Thyroid gland (tissue), 4 donors: ENCODE data around the gene PRSS27. TPM values are rescaled to one million over a fixed set of nuclear protein-coding genes. Genes with fewer than 3 reads are reported as not detected.
A peak's percentile ranks its signal among the peaks of the same experiment; 100 is the strongest.
"Not testable (repeated sequence)": the region's sequence is repeated elsewhere in the genome, so short reads cannot be mapped to it uniquely, and the experiment has no call there.

Experiments used
- DNase-seq, 2 donors: peaks; one replicate each; pipeline ENCODE4 v3.0.0-alpha.2; 2019
- H3K27ac ChIP-seq, 3 donors: fragments of 200-600 bp; sonication (generic); 1 replicate in 2 of 3; 2 replicates in 1 of 3; pipeline ENCODE4 v1.5.1; 2016 to 2019; ENCODE audit warnings: mild to moderate bottlenecking in 1 of 3, moderate library complexity in 1 of 3
- H3K27me3 ChIP-seq: fragments of 200-600 bp; sonication (generic); one replicate; pipeline ENCODE4 v1.5.1; 2019
- H3K36me3 ChIP-seq, 2 donors: fragments of 200-600 bp; sonication (generic); one replicate each; pipeline ENCODE4 v1.5.1; 2016 to 2019
- H3K4me1 ChIP-seq, 2 donors: fragments of 200-600 bp; sonication (generic); one replicate each; pipeline ENCODE4 v1.5.1; 2017 to 2019
- H3K4me3 ChIP-seq, 3 donors: fragments of 200-600 bp; sonication (generic); replicated peaks in 1 of 3; 1 replicate in 2 of 3; 2 replicates in 1 of 3; pipeline ENCODE4 v1.5.1; 2016; ENCODE audit warnings: mild to moderate bottlenecking in 1 of 3
- H3K9me3 ChIP-seq: fragments of 200-600 bp; sonication (generic); one replicate; pipeline ENCODE4 v1.5.1; 2017
- CTCF ChIP-seq, 6 experiments: fragments of 200-600 bp in 3 of 6; fragments of 450-650 bp in 3 of 6; sonication (generic) in 3 of 6; IDR thresholded peaks; one replicate each; pipeline ENCODE4 v1.5.1; 2016 to 2019; ENCODE audit warnings: antibody characterized with exemption in 6 of 6, mild to moderate bottlenecking in 2 of 6, inconsistent platforms in 1 of 6, moderate library complexity in 1 of 6
- POLR2A ChIP-seq, 2 donors: fragments of 450-650 bp; IDR thresholded peaks; one replicate each; pipeline ENCODE4 v1.6.1; 2017; ENCODE audit warnings: antibody characterized with exemption in 2 of 2, mild to moderate bottlenecking in 2 of 2, moderate library complexity in 1 of 2
- WGBS, 2 donors: methylation state at CpG; one replicate each; pipeline ENCODE4 v1.1.5; 2017; 5-methylcytosine and 5-hydroxymethylcytosine counted together
- intact Hi-C: fragments of 100-400 bp; cut with DNase I; formaldehyde crosslinking; loops from one replicate; pipeline ENCODE4 v1.15.1; 2023
- total RNA-seq, 4 donors: library from RNA; depleted of rRNA; stranded (reverse); fragments of >200 nt; gene quantifications; one replicate each; pipeline ENCODE4 v1.2.3, GENCODE V29; 2016

PRSS27 gene
- total RNA-seq, 4 donors from 2014 or later: 1.1 to 1.5 (median 1.1) TPM; not detected in 1

DNA sequence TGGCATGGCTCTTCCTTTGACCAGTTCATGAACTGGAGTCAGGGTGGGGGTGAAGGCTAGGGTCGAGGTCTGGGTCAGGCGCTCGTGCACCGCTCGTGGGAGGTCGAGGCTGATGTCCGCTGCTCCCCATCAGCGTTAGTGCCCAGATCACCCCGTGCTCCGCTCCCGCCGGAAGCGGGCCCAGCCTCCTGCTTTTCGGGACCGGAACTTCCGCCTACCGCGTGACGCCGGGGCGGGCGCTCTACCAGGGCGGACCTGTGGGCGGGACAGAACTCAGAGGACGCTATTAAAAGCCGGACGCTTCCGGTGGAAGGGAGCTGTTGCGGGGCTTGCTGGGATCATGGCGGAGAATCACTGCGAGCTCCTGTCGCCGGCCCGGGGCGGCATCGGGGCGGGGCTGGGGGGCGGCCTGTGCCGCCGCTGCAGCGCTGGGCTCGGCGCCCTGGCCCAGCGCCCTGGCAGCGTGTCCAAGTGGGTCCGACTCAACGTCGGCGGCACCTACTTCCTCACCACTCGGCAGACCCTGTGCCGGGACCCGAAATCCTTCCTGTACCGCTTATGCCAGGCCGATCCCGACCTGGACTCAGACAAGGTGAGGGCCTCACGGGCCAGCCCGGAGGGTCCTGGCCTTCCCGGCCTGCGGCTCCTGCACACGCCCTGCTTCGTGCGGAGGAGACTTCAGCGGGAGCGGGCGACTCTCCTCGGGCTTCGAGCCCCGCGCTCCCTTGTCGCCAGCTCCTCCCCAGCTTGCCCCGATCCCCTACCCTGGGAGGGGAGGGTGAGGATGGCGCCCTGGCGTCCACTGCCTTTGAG, 37.6 kb downstream of the PRSS27 start, which contains the start of gene KCTD5:
Gene KCTD5 (plus strand): TSS at position 315 of the 813 bp plus-strand sequence. CDS start 26 bp downstream, at position 341.
- Histone ChIP-seq H3K9me3 (no peaks in the 10 kb centered on the region), H3K4me1 (peaks cover 11 to 13% of the 10 kb centered on the region in 2 donors), H3K4me3 (peak within 1 kb of the TSS; percentile 82 to 84 (median 83)), H3K27ac (peak within 1 kb of the TSS in 2 of 3 donors; percentile 38 to 62), H3K27me3 (no peaks in the 10 kb centered on the region), H3K36me3 (no peaks in the 10 kb centered on the region)
- intact Hi-C loops: loop anchor here (5.0 kb wide), 1 partner anchor 35 kb away; no protein-coding TSS in a partner anchor
- no peak for TF ChIP-seq CTCF (IDR thresholded peaks at IDR 0.05)
- TF ChIP-seq POLR2A (IDR thresholded peaks at IDR 0.05): peak in 1 of 2 donors; percentile 98
- peak; percentile 96 to 97 for DNase-seq
- WGBS, 2 donors: 0% methylated on average over 2 to 25 of the region's 73 CpGs

DNA sequence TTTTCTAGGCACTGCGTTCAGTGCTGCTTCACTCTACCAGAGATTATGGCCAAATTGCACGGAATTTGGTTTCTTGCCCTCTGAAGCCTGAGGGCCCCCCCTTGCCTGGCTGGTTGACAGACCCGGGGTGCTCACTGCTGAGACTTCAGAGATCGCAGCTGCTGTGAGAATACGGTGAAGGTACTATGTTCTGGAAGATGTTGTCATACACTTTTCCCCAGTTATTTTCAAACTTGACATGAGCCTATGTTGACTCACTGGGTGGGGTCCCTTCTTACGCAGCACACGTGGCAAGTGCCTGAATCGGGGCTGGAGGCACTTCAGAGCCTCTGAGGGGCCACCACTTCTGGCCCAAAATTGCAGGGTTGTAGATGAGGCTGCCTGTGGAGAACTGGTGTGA, 39.7 kb downstream of the PRSS27 start:
- H3K36me3 ChIP-seq, H3K9me3 ChIP-seq, DNase-seq, H3K27me3 ChIP-seq, H3K27ac ChIP-seq, H3K4me3 ChIP-seq: not testable (repeated sequence)
- peaks cover 11 to 13% of the 10 kb centered on the region in 2 donors for H3K4me1 ChIP-seq
- WGBS, 2 donors: 93 to 98% methylated on average over 7 to 8 of the region's 8 CpGs
- intact Hi-C loops: loop anchor here (5.0 kb wide), 1 partner anchor 37 kb away; no protein-coding TSS in a partner anchor

GRCh38 chr16:2679902-2680301, 40.1 kb downstream of the PRSS27 start:
- not testable (repeated sequence) for H3K9me3 ChIP-seq, H3K36me3 ChIP-seq, H3K27ac ChIP-seq, DNase-seq, H3K4me3 ChIP-seq, H3K27me3 ChIP-seq
- WGBS, 2 donors: 91 to 96% methylated on average over 4 of the region's 4 CpGs
- intact Hi-C loops: loop anchor here (5.0 kb wide), 1 partner anchor 37 kb away; no protein-coding TSS in a partner anchor
- peaks cover 11 to 13% of the 10 kb centered on the region in 2 donors for H3K4me1 ChIP-seq

GRCh38 chr16:2678206-2678965, 41.6 kb downstream of the PRSS27 start:
- intact Hi-C loops, H3K27me3 ChIP-seq, DNase-seq, H3K4me3 ChIP-seq, H3K9me3 ChIP-seq, H3K27ac ChIP-seq, H3K36me3 ChIP-seq: not testable (repeated sequence)
- 93 to 96% methylated on average over 7 to 14 of the region's 23 CpGs for WGBS, 2 donors
- H3K4me1 ChIP-seq: peaks cover 9 to 11% of the 10 kb centered on the region in 2 donors

DNA sequence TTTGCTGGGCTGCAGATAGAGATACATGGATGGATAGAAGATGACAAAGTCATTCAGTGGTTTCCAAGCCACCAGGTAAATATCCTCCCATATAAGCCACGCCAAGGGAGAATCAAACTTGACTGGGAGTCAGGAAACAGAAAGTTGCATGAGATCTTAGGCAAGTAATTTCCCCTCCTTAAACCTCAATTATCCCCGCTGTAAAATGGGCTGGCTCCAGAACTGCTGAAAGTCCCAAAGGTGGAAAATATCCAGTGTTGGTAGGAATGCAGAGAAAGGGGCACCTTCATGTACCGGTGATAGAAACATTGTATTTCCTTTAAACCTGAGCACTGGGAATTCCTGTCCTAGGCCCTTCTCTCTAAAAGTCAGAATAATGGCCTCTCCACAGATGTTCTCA, 43.1 kb downstream of the PRSS27 start:
- 93 to 96% methylated on average over 3 of the region's 3 CpGs for WGBS, 2 donors

GRCh38 chr16:2675714-2676113, 44.3 kb downstream of the PRSS27 start:
- no peak for DNase-seq
- TF ChIP-seq CTCF (IDR thresholded peaks at IDR 0.05) (no peak), POLR2A (IDR thresholded peaks at IDR 0.05) (no peak)
- H3K27ac ChIP-seq: no peak overlapping the region
- H3K4me1 ChIP-seq: peaks cover 4 to 11% of the 10 kb centered on the region in 2 donors
- intact Hi-C loops: no loop called here
- H3K36me3 ChIP-seq: no peaks in the 10 kb centered on the region
- H3K9me3 ChIP-seq: no peaks in the 10 kb centered on the region
- 78 to 85% methylated on average over 11 to 16 of the region's 16 CpGs for WGBS, 2 donors
- H3K27me3 ChIP-seq: no peaks in the 10 kb centered on the region
- H3K4me3 ChIP-seq: no peak overlapping the region

More for the DNA sequence above, 43.1 kb downstream of the PRSS27 start:
- intact Hi-C loops, DNase-seq, H3K9me3 ChIP-seq, H3K27ac ChIP-seq, H3K27me3 ChIP-seq, H3K36me3 ChIP-seq, H3K4me3 ChIP-seq: not testable (repeated sequence)
- peaks cover 10 to 14% of the 10 kb centered on the region in 2 donors for H3K4me1 ChIP-seq
